Suprapubic skin (tissue), 3 donors: Measurements from ENCODE around the gene BIRC6.

Source experiments
- POLR2AphosphoS5 ChIP-seq, 3 donors: sonication (generic); formaldehyde crosslinking; IDR thresholded peaks; one replicate each; pipeline ENCODE4 v1.6.1; 2017; ENCODE audit warnings: antibody characterized with exemption in 3 of 3
- TF ChIP-seq, protein P1 (sequence below), 2 donors: fragments of 200-600 bp in 1 of 2; fragments of 450-650 bp in 1 of 2; sonication (generic) in 1 of 2; IDR thresholded peaks; one replicate each; pipeline ENCODE4 v1.5.1; 2016 to 2019; ENCODE audit warnings: antibody characterized with exemption in 2 of 2, mild to moderate bottlenecking in 1 of 2, moderate library complexity in 1 of 2

- TF ChIP-seq, protein P1, sequence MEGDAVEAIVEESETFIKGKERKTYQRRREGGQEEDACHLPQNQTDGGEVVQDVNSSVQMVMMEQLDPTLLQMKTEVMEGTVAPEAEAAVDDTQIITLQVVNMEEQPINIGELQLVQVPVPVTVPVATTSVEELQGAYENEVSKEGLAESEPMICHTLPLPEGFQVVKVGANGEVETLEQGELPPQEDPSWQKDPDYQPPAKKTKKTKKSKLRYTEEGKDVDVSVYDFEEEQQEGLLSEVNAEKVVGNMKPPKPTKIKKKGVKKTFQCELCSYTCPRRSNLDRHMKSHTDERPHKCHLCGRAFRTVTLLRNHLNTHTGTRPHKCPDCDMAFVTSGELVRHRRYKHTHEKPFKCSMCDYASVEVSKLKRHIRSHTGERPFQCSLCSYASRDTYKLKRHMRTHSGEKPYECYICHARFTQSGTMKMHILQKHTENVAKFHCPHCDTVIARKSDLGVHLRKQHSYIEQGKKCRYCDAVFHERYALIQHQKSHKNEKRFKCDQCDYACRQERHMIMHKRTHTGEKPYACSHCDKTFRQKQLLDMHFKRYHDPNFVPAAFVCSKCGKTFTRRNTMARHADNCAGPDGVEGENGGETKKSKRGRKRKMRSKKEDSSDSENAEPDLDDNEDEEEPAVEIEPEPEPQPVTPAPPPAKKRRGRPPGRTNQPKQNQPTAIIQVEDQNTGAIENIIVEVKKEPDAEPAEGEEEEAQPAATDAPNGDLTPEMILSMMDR (IDR thresholded peaks at IDR 0.05), result no peak
- peak in 2 of 3 donors; percentile 22 to 46 for TF ChIP-seq POLR2AphosphoS5 (IDR thresholded peaks at IDR 0.05)
These were observed 271.2 kb downstream of the BIRC6 start, which contains the start of gene TTC27 for GRCh38 chr2:32627814-32628579.
